GM21360 (cell line): Measurements from ENCODE around the gene CEP70.
A peak's percentile ranks its signal among the peaks of the same experiment; 100 is the strongest.
"Not testable (repeated sequence)": the region's sequence is repeated elsewhere in the genome, so short reads cannot be mapped to it uniquely, and the experiment has no call there.

ENCODE experiments used
- ATAC-seq: cut with Tn5 transposase; IDR thresholded peaks from one replicate; pipeline ENCODE4 v1.9.1; 2021; ENCODE audit warnings: mild to moderate bottlenecking, moderate library complexity; ENCODE audit not compliant: unreplicated experiment

Gene CEP70

GRCh38 chr3:138593488-138594149, 441 bp downstream of the CEP70 start:
- no peak for ATAC-seq

- no peak for ATAC-seq
These were observed 2.7 kb downstream of the CEP70 start for GRCh38 chr3:138591392-138591791.

- ATAC-seq: no peak
These were observed 5.6 kb downstream of the CEP70 start for GRCh38 chr3:138588445-138588844.

- no peak for ATAC-seq
These were observed 6.7 kb downstream of the CEP70 start for GRCh38 chr3:138587374-138587773.

- no peak for ATAC-seq
These were observed 15.0 kb downstream of the CEP70 start for GRCh38 chr3:138578961-138579574.

GRCh38 chr3:138578141-138578540, 15.9 kb downstream of the CEP70 start:
- ATAC-seq: peak; percentile 86

GRCh38 chr3:138573138-138573537, 20.9 kb downstream of the CEP70 start:
- ATAC-seq: no peak

GRCh38 chr3:138569624-138570023, 24.4 kb downstream of the CEP70 start:
- ATAC-seq: not testable (repeated sequence)

GRCh38 chr3:138569090-138569489, 25.0 kb downstream of the CEP70 start:
- ATAC-seq: no peak

GRCh38 chr3:138567403-138567802, 26.7 kb downstream of the CEP70 start:
- ATAC-seq: no peak

- ATAC-seq: not testable (repeated sequence)
These were observed 27.8 kb downstream of the CEP70 start for GRCh38 chr3:138566293-138566692.

GRCh38 chr3:138562902-138563301, 31.2 kb downstream of the CEP70 start:
- not testable (repeated sequence) for ATAC-seq

GRCh38 chr3:138560501-138560900, 33.6 kb downstream of the CEP70 start:
- ATAC-seq: no peak

GRCh38 chr3:138559134-138559533, 34.9 kb downstream of the CEP70 start:
- ATAC-seq: no peak

GRCh38 chr3:138554775-138555174, 39.3 kb downstream of the CEP70 start:
- ATAC-seq: not testable (repeated sequence)

GRCh38 chr3:138550958-138551357, 43.1 kb downstream of the CEP70 start:
- not testable (repeated sequence) for ATAC-seq

GRCh38 chr3:138549179-138549977, 44.7 kb downstream of the CEP70 start:
- ATAC-seq: no peak

- no peak for ATAC-seq
These were observed 46.6 kb downstream of the CEP70 start for GRCh38 chr3:138547342-138547975.

- no peak for ATAC-seq
These were observed 49.5 kb downstream of the CEP70 start for GRCh38 chr3:138544546-138544945.

GRCh38 chr3:138542977-138543376, 51.1 kb downstream of the CEP70 start:
- no peak for ATAC-seq

- ATAC-seq: no peak
These were observed 54.7 kb downstream of the CEP70 start for GRCh38 chr3:138539352-138539751.
